SH-SY5Y (cell line): ENCODE data around the gene TIMMDC1.

Source experiments
- GATA2 ChIP-seq: IDR thresholded peaks from 2 replicates; pipeline ENCODE4 v1.6.1; 2011; ENCODE audit warnings: mild to moderate bottlenecking, low read depth, low read length
- GATA3 ChIP-seq: IDR thresholded peaks from 2 replicates; pipeline ENCODE4 v1.6.1; 2011; ENCODE audit warnings: low read depth, mild to moderate bottlenecking, low read length, moderate library complexity

DNA sequence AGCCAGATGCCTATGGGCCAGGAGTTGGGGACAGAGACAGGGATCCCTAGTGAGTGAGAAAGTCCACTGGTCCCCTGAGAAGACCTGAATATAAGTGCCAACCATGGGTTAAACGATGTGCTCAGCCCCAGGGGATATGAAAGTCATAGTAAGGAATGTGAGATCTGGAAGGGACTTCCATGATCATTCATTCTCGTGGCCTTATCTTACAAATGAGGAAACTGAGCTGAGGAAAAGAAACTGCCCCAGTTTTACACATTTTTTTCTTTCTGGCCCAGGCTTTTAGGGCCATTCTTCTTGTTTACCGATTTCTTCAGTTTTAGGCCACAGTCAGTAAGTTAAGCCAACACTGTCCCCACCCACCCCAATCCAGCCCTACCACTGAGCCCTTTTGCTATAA, 50.0 kb downstream of the TIMMDC1 start:
- TF ChIP-seq GATA2 (no peak), GATA3 (no peak)
